GM21423 (cell line): ENCODE results near the gene NR2E1.

Source experiments
- ATAC-seq: cut with Tn5 transposase; IDR thresholded peaks from one replicate; pipeline ENCODE4 v1.9.1; 2021; ENCODE audit warnings: mild to moderate bottlenecking, moderate library complexity; ENCODE audit not compliant: unreplicated experiment

NR2E1 gene

DNA sequence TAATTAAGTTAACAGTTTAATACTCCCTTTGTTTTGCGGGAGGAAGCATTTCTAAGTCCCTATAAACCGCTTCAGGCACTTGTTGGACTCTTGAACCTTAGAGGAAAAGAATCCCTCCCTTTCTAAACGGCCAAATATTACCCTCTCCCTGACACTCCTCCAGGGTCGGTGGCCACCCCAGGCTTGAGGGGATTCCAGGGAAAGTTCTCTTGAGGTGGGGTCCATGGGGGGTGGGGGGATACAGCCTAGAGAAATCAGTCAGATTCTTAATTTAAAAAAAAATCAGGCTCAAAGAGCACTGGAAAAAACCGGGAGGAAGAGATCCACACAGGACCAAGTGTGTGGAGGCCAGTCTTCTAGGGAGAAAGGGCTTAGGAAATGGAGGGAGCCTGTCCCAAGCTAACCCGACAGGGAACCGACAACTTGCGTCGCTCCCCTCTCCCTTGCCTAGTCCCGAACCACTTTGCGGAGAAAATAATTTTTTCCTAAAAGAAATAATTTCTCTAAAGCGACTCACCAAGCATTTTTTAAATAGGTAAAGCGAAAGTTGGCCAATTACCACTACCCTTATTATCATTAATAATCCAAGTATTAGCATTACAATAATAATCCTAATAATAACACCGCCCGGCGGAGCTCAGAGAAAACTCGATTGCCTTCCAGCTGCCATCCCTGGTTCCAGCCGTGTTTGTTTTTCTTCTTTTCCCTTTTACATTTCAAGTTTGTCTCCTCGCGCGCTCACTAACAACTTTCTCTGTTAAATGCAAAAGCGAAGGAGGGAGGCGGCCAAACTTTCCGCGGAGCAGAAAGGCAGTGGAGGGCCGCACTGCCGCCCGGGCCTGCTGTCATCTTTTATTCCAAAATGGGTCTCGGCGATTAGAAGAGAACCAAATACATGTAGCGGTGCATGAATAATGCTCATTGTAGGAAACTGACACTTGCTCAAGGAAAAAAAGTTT is 4.8 kb downstream of the NR2E1 start:
- no peak for ATAC-seq

DNA sequence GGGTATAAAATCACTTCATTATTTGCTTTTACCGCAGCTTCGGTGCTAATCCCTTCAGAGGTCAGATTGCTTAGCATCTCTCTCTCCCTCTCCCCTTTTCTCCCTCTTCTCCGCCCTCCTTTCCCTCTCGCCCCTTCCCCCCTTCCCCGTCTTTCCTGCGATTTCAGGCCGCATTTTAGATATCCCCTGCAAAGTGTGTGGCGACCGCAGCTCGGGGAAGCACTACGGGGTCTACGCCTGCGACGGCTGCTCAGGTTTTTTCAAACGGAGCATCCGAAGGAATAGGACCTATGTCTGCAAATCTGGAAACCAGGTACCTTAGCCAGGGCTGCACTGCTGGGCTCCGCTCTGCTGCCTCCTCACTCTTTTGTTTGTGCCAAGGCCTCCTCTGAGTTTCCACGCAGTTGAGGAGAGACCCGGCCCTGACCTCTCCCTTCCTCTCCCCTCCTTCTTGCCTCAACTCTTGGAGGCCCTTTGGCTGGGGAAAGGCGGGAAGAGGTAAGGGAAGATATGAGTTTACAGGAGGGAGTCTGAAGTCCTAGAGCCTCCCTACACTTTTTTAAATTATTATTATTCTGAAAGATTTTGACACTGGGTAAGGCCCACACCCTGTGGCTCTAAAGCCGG is 5.6 kb downstream of the NR2E1 start:
- ATAC-seq, result no peak

DNA sequence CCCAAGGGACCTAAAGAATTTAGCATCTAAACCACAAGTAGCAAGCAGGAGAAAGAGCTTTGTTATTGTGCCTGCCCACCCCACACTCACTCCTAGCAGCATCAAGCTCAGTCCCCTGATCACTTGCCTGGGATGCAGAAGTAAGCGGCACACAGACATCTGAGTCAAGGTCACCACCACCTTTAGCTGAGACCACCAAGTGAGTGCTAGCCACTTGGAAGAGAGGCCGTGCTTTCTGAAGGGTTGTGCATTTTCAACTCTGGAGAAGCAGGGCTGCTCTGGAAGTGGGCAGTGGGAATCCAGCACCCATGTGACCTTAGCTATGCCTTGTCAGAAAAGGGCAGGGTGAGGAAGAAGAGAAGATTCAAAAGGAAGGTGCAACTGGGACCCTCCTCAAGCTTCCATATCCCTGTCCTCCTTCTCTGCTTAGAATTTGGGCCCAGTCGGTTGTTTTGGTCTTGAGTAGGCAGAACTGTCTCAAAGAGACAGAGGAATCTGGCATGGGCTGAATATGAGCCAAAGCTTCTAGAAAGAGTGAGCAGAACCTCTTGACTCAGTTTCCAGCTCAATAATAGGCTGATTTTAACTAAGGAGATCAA is 6.2 kb downstream of the NR2E1 start:
- ATAC-seq, result no peak

DNA sequence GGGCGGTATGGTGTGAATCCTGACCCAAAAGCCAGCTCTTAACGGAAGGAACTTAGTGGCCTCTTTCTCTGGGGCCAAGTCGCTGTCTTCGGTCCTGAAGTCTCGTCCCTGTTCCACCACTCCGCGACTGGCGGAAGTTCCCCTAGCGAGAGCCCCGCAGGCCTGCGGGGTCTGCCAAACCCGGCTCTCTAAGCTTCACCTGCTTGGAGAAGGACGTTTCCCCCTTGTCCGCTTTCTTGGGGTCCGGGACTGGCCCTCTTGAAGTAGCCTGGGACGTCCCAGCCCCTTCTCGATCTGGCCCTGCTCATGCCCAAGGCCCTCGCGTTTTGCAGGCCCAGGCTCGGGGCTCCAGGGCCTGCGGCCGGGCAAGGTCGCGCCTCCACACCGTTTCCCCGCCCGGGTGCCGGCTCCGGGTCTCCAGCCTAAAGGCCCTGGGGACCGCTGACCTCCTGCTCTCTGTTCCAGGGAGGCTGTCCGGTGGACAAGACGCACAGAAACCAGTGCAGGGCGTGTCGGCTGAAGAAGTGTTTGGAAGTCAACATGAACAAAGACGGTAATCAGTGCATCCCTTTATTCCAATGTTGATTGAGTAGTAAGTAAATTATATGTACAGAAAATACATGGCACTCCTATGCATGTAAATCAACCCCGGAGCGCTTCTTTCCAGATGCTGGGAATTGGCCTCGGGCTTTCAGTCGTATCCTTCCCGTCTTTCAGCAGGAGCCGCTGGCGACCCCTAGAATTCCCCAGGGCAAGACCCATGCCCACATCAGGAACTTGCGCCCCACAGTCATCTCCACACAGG is 8.8 kb downstream of the NR2E1 start:
- ATAC-seq, result no peak

DNA sequence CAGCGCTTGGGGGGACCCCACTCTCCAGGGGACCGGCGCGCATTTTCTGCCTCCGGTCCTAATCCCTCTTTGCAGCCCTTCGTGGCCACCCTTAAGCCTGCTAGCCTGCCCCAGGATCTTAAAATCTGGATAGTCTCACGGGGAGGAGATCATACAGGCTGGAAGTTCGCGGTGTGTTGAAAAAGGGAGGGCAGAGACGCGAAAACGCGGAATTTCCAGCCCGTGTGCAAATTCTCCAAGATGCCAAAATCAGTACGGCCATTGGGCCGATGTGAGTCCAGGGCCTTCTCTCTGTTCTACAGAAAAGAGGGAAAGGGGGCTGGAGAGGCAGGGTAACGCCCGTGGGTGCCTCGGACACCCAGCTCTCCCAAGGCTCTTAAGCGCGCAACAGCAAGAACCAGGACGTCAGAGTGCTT is 9.4 kb downstream of the NR2E1 start:
- no peak for ATAC-seq

DNA sequence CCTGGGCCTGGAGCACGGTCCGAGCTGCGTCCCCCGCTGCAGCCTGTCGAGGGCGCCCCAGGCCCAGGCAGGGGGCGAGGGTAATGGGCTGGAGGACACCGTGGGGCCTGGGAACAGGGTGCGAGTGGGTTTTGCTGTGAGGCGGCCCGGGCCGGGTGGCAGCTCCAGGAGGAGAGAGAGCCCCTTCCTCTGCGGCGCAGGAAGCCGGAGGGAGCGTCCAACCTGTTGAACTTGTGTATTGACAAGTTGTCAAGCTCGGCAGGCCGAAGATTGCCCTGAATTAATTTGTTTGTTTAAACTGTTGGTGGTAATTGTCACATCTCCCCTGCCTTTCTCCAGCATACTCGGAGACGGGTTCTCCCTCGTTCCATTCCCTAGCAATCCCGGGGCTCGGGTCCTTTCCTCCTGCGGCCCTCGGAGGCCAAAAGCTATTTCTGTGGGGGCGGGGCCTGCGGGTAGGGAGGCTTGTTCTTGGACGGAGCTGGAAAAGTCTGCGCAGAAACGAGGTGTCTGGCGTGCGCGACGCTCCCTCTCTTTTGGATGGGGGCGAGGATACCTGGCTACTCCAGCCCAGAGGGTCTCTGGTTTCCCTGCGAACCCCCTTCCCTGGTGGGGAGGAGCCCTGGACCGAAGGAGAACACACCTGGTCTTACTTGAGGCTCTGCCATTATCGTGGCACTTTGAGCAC is 9.9 kb downstream of the NR2E1 start:
- ATAC-seq, result no peak

DNA sequence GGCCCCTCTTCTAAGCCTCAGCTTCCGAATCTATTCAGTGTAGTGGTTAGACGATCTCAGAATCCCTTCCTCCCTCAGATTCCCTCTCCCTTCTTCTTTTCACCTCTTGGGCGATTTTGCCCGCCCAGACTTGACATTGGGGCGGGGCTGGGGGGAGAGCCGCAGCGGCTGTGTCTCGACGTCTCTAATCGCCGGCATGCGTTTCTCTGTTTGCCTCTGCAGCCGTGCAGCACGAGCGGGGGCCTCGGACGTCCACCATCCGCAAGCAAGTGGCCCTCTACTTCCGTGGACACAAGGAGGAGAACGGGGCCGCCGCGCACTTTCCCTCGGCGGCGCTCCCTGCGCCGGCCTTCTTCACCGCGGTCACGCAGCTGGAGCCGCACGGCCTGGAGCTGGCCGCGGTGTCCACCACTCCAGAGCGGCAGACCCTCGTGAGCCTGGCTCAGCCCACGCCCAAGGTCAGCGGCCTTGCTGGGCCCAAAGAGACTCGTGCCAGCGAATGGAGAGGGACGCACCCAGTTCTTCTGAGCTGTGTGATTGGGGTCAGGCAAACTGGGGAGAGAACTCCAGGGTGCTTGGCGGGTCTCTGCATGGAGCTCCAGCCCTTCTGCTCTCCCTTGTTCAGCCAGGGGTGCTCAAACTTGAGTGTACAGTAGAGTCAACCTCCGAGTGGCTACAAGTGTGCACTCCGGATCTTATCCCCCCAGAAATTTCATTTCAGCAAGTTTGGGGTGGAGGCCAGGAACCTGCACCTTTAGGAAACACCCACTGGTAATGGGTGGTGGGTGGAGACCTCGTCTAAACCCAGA is 10.7 kb downstream of the NR2E1 start:
- no peak for ATAC-seq

DNA sequence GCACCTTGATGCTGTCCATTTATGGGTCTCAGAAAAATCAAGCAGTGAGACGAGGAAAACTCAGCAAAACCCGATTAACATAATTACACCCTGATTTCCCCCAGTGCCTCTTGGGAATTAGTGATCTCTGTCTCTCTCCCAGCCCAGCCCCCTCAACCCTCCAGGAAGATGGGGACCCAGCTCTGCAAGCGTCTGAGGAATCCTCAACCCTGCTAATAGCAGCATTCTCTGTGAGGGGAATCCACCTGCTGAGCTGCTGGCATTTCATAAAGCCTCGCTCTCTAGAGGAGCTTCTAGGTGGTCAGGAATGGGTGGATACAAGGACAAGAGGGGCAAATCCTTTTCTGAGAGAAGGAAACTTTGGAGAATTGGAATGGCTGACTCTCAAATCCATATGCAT is 13.9 kb downstream of the NR2E1 start:
- ATAC-seq, result no peak

DNA sequence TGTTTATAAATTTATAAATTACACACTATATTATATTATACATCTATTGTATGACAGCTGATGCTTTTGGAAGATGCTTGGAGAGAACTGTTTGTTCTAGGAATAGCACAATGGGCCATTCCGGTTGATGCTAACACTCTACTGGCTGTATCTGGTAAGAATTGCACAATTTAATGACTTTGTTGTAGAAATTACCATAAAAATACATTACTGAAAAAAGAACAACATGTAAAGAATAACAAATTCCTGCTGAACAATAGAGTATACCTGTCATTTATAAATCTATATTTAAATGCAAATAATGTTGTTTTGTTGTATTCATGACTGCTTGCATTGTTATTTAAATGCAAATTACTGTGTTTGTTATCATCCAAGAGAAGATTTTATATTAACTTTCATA is 14.4 kb downstream of the NR2E1 start:
- ATAC-seq, result no peak

DNA sequence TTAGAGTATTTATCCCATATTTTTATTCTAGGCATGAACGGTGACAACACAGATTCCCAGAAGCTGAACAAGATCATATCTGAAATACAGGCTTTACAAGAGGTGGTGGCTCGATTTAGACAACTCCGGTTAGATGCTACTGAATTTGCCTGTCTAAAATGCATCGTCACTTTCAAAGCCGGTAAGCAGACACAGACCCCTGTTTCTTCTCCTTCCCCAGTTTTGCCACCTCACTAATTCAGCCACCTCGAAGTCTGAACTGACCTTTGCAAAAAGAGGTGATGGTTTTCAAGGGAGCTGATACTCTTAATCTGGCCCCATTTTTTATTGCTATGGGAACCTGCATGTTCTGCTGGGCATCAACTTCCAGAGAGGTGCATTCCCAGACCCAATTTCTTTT is 15.0 kb downstream of the NR2E1 start:
- no peak for ATAC-seq

DNA sequence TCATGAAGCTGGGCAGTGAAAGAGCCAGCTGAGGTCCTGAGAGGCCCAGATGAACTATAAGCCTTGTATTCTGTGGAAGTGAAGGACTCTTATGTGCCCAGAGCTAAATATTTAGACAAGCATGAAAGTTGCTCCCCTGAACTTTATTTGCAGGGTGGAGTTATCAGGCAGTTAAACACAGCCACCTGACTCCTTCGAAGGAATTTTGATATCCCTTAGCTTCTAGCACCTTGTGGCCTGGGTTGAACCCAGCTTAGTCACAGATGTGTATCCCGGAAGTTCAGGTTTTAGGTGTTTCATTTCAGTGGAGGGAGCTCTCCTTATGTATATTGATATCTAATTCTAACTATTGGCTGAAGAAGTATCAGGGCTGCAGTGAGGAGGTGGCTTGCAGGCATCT is 20.4 kb downstream of the NR2E1 start:
- no peak for ATAC-seq

DNA sequence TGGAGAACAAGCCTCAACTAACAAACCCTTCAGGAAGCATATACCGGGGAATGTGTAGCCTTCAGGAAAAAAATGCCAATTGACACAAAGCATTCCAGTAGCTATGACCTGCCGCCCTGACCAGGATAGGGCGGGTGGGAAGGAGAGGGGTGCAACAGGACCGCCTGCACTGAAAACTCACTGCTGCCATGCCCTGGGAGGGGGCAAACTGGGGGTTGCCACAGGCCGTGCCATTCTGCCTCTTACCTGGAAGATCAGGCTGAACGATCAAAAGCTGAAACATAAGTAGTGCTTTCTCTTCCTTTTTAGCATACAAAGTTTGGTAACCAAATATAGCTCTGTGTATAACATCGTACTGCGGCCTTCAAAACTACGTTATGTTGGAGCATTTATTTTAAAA is 21.7 kb downstream of the NR2E1 start:
- no peak for ATAC-seq

DNA sequence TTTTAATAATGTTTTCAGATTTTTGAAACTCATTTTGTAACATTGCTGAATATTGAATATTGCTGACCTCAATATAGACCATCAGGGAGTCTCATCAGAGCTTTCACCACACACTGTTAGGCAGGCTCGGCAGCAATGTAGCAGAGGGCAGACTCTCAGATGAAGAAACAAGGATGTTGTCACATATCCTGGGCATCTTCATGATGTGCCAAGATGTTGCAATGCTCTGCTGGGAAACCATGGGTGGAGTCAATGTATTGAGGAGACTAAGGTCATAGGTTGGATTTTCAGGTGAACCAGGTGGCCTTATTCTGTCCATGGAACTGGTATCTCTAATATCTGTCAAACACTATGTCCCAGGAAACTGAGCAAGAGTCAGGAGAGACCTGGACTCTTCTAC is 27.3 kb downstream of the NR2E1 start:
- ATAC-seq, result no peak

DNA sequence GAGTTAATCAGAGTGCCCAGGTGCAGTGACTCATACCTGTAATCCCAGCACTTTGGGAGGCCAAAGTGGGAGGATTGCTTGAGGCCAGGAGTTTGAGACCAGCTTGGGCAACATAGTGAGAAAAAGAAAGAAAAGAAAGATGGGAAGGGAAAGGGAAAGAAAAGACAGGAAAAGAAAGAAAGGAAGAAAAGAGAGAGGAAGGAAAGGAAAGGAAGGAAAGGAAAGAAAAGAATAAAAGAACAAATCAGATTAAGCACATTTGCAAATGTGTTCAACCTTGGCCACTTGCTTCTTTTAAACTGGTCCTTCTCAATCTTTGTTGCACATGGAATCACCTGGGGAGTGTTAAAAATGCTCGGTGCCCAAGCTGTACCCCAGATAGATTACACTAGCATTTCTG is 28.0 kb downstream of the NR2E1 start:
- no peak for ATAC-seq

DNA sequence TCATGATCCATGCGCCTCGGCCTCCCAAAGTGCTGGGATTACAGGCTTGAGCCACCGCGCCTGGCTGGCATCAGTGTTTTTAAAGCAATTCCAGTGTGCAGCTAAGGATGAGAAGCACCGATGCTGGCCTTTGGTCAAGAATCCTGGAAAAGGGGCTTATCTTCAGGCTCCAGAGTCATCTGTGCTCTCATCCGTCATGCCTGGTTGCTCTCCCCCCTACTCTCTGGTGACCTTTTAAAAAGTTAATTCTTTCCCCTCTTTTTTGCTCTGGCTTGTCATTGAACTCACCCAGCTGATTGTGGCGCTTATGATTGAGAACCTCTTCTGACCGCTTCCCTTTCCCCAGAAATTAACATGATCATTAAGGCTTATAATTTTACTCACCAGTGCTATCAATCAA is 28.7 kb downstream of the NR2E1 start:
- ATAC-seq, result no peak

DNA sequence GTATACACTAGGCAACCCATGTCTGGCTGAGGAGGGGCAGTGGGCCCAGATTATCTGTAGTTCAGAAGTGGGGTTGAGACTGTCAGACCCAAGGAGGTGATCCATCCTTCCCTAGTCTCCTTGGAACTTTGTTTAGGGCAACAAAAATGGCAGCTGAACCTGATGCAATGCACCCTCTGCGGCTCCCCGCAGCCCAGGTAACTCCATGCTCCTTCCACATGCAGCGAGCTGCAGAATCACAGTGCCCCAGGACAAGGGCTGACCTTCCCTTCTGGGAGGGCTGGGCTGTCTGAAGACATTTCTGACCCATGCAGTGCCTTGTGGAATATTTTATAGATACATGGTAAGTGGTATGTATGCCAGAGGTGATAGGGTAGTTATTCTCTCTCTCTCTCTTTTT is 29.4 kb downstream of the NR2E1 start:
- no peak for ATAC-seq

DNA sequence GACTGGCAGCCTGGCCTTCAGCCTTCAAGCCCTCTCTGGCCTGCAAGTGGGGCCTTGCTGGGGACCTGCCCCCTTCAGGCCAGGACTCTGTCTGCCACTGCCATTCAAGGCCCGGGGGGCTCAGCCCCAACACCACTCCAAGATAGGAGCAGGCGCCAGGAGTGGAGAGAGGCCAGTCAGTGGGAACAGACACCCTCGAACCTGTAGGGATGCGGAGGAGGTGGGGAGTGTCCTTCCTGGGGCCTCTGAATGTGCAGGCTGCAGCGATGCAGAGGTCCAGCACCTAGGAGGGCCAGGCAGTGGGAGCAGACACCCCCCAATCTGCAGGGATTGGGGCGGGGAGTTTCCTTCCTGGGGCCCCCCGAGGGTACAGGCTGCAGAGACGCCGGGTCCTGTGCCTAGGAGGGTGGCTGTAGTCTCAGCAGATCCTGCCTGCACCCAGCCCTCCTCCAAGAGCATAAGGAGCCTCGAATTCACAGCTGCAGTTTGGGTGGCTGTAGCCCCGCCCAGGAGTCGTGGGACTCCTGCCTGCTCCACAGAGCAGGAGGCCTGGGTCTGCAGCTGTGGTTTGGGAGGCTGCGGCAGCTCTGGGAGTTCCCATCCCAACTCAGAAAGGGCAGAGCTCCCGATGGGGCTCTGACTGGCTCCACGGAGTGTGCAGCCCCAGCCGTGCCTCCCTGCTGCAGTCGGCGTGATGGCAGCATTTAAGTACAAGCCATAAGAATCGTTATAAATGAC is 33.1 kb downstream of the NR2E1 start:
- ATAC-seq, result no peak

DNA sequence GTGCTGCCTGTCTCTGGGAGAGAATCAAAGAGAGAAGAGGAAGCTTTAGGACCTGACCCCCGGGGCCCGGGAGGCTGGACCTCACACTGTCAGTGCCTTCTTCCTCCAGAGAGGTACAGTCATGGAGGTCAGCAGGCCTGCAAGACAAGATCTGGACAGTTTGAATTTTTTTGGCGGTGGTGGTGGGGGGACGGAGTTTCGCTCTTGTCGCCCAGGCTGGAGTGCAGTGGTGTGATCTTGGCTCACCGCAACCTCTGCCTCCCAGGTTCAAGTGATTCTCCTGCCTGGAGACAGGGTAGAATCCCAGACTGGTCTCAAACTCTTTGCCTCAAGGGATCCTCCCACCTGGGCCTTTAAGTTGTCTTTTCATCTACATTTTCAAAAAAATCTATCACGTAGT is 34.4 kb downstream of the NR2E1 start:
- no peak for ATAC-seq

DNA sequence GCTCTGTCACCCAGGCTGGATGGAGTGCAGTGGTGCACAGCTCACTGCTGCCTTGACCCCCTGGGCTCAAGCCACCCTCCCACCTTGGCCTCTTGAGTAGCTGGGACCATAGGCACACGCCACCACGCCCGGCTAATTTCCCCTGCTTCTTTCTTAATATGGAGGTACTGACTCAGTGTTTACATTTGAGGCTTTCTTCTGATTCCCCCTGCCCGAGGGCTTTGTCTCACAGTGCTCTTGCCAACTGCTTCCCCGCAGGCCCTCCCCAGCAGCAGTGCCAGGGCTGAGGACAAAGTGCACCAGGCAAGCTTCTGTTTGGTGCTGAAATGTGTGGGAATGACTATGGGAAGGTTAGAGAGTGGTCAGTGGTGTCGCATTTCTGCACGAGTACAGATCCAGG is 34.8 kb downstream of the NR2E1 start:
- no peak for ATAC-seq
